HCT116 (cell line): ENCODE data around the gene CDKL5.

Experiments used
- CEBPB ChIP-seq: IDR thresholded peaks from 2 replicates; pipeline ENCODE4 v1.6.1; 2012; ENCODE audit warnings: low read depth
- CTCF ChIP-seq, 3 experiments: fragments of 200-600 bp in 1 of 3; sonication (generic) in 1 of 3; IDR thresholded peaks in 2 of 3; conservative IDR thresholded peaks in 1 of 3; 2 replicates each; pipeline ENCODE4 v1.5.1; 2012 to 2017; ENCODE audit warnings: low read depth in 2 of 3, low read length in 2 of 3, antibody characterized with exemption in 1 of 3, borderline replicate concordance in 1 of 3, control low read depth in 1 of 3, mild to moderate bottlenecking in 1 of 3, mixed read lengths in 1 of 3, mixed run types in 1 of 3, moderate library complexity in 1 of 3; ENCODE audit not compliant: insufficient read depth in 1 of 3
- EGR1 ChIP-seq: IDR thresholded peaks from 2 replicates; pipeline ENCODE4 v1.6.1; 2012; ENCODE audit warnings: low read depth
- POLR2A ChIP-seq: IDR thresholded peaks from 2 replicates; pipeline ENCODE4 v1.7.0; 2011; ENCODE audit warnings: borderline replicate concordance; ENCODE audit not compliant: insufficient read depth, insufficient read length; ENCODE audit errors: extremely low read depth
- SP1 ChIP-seq: IDR thresholded peaks from 2 replicates; pipeline ENCODE4 v1.6.1; 2012; ENCODE audit warnings: low read depth
- SRF ChIP-seq: IDR thresholded peaks from 2 replicates; pipeline ENCODE4 v1.6.1; 2012; ENCODE audit warnings: low read depth
- TF ChIP-seq, protein P1 (sequence below): IDR thresholded peaks from 2 replicates; pipeline ENCODE4 v1.6.1; 2012; ENCODE audit warnings: low read depth
- TF ChIP-seq, protein P2 (sequence below): IDR thresholded peaks from 2 replicates; pipeline ENCODE4 v1.6.1; 2012

DNA sequence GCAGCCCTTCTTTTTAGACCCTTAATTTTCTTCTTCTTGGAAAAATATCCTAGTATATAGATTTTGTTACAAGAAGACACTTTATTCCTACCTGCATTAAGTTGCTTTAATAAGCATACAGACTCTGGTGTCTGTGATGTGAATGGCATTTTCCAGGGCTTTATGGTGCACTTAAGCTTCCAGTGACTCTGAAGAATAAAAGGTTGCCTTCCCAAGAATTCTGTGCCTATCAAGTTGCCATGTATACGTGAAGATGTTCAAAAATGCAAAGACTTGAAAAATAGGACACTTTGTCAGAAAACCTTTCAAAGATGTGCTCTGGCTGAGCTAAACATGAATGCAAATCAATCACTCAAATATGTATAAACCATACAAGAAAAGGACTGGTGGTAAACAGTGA is 135.6 kb downstream of the CDKL5 start:
- TF ChIP-seq, protein P1, sequence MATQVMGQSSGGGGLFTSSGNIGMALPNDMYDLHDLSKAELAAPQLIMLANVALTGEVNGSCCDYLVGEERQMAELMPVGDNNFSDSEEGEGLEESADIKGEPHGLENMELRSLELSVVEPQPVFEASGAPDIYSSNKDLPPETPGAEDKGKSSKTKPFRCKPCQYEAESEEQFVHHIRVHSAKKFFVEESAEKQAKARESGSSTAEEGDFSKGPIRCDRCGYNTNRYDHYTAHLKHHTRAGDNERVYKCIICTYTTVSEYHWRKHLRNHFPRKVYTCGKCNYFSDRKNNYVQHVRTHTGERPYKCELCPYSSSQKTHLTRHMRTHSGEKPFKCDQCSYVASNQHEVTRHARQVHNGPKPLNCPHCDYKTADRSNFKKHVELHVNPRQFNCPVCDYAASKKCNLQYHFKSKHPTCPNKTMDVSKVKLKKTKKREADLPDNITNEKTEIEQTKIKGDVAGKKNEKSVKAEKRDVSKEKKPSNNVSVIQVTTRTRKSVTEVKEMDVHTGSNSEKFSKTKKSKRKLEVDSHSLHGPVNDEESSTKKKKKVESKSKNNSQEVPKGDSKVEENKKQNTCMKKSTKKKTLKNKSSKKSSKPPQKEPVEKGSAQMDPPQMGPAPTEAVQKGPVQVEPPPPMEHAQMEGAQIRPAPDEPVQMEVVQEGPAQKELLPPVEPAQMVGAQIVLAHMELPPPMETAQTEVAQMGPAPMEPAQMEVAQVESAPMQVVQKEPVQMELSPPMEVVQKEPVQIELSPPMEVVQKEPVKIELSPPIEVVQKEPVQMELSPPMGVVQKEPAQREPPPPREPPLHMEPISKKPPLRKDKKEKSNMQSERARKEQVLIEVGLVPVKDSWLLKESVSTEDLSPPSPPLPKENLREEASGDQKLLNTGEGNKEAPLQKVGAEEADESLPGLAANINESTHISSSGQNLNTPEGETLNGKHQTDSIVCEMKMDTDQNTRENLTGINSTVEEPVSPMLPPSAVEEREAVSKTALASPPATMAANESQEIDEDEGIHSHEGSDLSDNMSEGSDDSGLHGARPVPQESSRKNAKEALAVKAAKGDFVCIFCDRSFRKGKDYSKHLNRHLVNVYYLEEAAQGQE = no peak
- TF ChIP-seq SRF = no peak
- TF ChIP-seq CEBPB = no peak
- TF ChIP-seq, protein P2, sequence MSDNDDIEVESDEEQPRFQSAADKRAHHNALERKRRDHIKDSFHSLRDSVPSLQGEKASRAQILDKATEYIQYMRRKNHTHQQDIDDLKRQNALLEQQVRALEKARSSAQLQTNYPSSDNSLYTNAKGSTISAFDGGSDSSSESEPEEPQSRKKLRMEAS = no peak
- no peak for TF ChIP-seq SP1
- TF ChIP-seq CTCF (IDR thresholded peaks at IDR 0.05 in 2 of 3, conservative IDR thresholded peaks at IDR 0.05 in 1 of 3; ENCODE audit: borderline replicate concordance in 1 of 3, insufficient read depth in 1 of 3, low read depth in 2 of 3, low read length in 2 of 3) = no peak
- TF ChIP-seq POLR2A = no peak
- TF ChIP-seq EGR1 = no peak
